HEK293 (cell line): ENCODE results near the gene LMF1.

Source experiments
- CTCF ChIA-PET: fragments of 350-600 bp; formaldehyde crosslinking; extraction: SDS; loops from one replicate; lab custom pipeline; 2021; ENCODE audit warnings: antibody characterized with exemption; lab: Yijun Ruan, JAX
- POLR2A ChIA-PET: fragments of 300-600 bp; formaldehyde crosslinking; extraction: SDS; loops from one replicate; lab custom pipeline; 2020; ENCODE audit warnings: antibody characterized with exemption, inconsistent platforms; lab: Yijun Ruan, JAX
- H3K27ac ChIP-seq: fragments of 200-500 bp; sonication (Bioruptor generic); 2 replicates; pipeline ENCODE4 v1.5.1; 2014; ENCODE audit warnings: low read depth, low read length, control low read depth, inconsistent platforms; ENCODE audit errors: extremely low read depth
- H3K36me3 ChIP-seq, 2 experiments: fragments of 200-500 bp in 1 of 2; sonication (Bioruptor generic) in 1 of 2; 1 replicate in 1 of 2; 2 replicates in 1 of 2; pipeline ENCODE4 v1.5.1; 2014 to 2017; ENCODE audit warnings: inconsistent platforms in 2 of 2, low read length in 2 of 2; ENCODE audit not compliant: control insufficient read depth in 2 of 2, insufficient read depth in 1 of 2
- H3K4me1 ChIP-seq: fragments of 200-500 bp; sonication (Bioruptor generic); 2 replicates; pipeline ENCODE4 v1.5.1; 2014; ENCODE audit warnings: mild to moderate bottlenecking, low read length, inconsistent platforms; ENCODE audit not compliant: control insufficient read depth, insufficient read depth
- H3K4me3 ChIP-seq: 2 replicates; pipeline ENCODE4 v1.5.1; 2011; ENCODE audit warnings: low read depth, mild to moderate bottlenecking, control low read depth, low read length, moderate library complexity
- H3K9me3 ChIP-seq: fragments of 200-500 bp; sonication (Bioruptor generic); 2 replicates; pipeline ENCODE4 v1.5.1; 2014; ENCODE audit warnings: low read depth, low read length, inconsistent platforms; ENCODE audit not compliant: control insufficient read depth, insufficient read depth
- GLI2 ChIP-seq: fragments of 450-650 bp; formaldehyde crosslinking; IDR thresholded peaks from 2 replicates; pipeline ENCODE4; 2017; ENCODE audit warnings: missing biosample characterization, missing genetic modification characterization, low read depth, borderline replicate concordance
- KLF8 ChIP-seq: fragments of 450-650 bp; formaldehyde crosslinking; IDR thresholded peaks from 2 replicates; pipeline ENCODE4 v1.5.1; 2016; ENCODE audit warnings: missing biosample characterization, missing genetic modification characterization
- TCF7L2 ChIP-seq: IDR thresholded peaks from 2 replicates; pipeline ENCODE4 v1.6.1; 2011; ENCODE audit warnings: low read depth, mild to moderate bottlenecking, inconsistent platforms, low read length, moderate library complexity, borderline replicate concordance
- ZBTB7A ChIP-seq: fragments of 450-650 bp; formaldehyde crosslinking; IDR thresholded peaks from 2 replicates; pipeline ENCODE4 v1.5.1; 2016; ENCODE audit warnings: low read depth, missing biosample characterization, missing genetic modification characterization
- ZNF112 ChIP-seq: fragments of 450-650 bp; formaldehyde crosslinking; IDR thresholded peaks from 2 replicates; pipeline ENCODE4 v1.5.0; 2017; ENCODE audit warnings: missing biosample characterization, missing genetic modification characterization
- ZNF157 ChIP-seq: fragments of 450-650 bp; formaldehyde crosslinking; IDR thresholded peaks from 2 replicates; pipeline ENCODE4 v1.5.1; 2016; ENCODE audit warnings: missing biosample characterization, missing genetic modification characterization
- ZNF19 ChIP-seq: fragments of 450-650 bp; formaldehyde crosslinking; IDR thresholded peaks from 2 replicates; pipeline ENCODE4; 2016; ENCODE audit warnings: missing biosample characterization, missing genetic modification characterization, low read depth
- ZNF223 ChIP-seq: fragments of 450-650 bp; formaldehyde crosslinking; IDR thresholded peaks from 2 replicates; pipeline ENCODE4 v1.5.1; 2016; ENCODE audit warnings: missing biosample characterization, missing genetic modification characterization
- ZNF366 ChIP-seq: fragments of 450-650 bp; formaldehyde crosslinking; conservative IDR thresholded peaks from 2 replicates; pipeline ENCODE4 v1.5.1; 2016; ENCODE audit warnings: missing biosample characterization, missing genetic modification characterization
- ZNF48 ChIP-seq: fragments of 450-650 bp; formaldehyde crosslinking; IDR thresholded peaks from 2 replicates; pipeline ENCODE4 v1.5.1; 2016; ENCODE audit warnings: missing biosample characterization, missing genetic modification characterization
- ZNF571 ChIP-seq: fragments of 450-650 bp; formaldehyde crosslinking; IDR thresholded peaks from 2 replicates; pipeline ENCODE4 v1.5.0; 2017; ENCODE audit warnings: missing biosample characterization, missing genetic modification characterization
- ZNF629 ChIP-seq: fragments of 450-650 bp; formaldehyde crosslinking; IDR thresholded peaks from 2 replicates; pipeline ENCODE4 v1.5.1; 2017; ENCODE audit warnings: missing biosample characterization, missing genetic modification characterization
- ZNF677 ChIP-seq: fragments of 450-650 bp; IDR thresholded peaks from 2 replicates; pipeline ENCODE4 v1.5.0; 2018; ENCODE audit warnings: missing biosample characterization, mild to moderate bottlenecking, missing genetic modification characterization, moderate library complexity
- ZNF747 ChIP-seq: fragments of 450-650 bp; formaldehyde crosslinking; IDR thresholded peaks from 2 replicates; pipeline ENCODE4 v1.5.1; 2016; ENCODE audit warnings: missing biosample characterization, missing genetic modification characterization
- ZSCAN23 ChIP-seq: fragments of 450-650 bp; formaldehyde crosslinking; IDR thresholded peaks from 2 replicates; pipeline ENCODE4 v1.5.1; 2016; ENCODE audit warnings: missing biosample characterization, missing genetic modification characterization
- TF ChIP-seq, protein P1 (sequence below): fragments of 450-650 bp; formaldehyde crosslinking; conservative IDR thresholded peaks from 2 replicates; pipeline ENCODE4 v1.5.1; 2016; ENCODE audit warnings: low read depth, missing biosample characterization, missing genetic modification characterization
- TF ChIP-seq, protein P2 (sequence below): fragments of 450-650 bp; formaldehyde crosslinking; IDR thresholded peaks from 2 replicates; pipeline ENCODE4 v1.5.1; 2016; ENCODE audit warnings: missing biosample characterization, missing genetic modification characterization

Gene LMF1

DNA sequence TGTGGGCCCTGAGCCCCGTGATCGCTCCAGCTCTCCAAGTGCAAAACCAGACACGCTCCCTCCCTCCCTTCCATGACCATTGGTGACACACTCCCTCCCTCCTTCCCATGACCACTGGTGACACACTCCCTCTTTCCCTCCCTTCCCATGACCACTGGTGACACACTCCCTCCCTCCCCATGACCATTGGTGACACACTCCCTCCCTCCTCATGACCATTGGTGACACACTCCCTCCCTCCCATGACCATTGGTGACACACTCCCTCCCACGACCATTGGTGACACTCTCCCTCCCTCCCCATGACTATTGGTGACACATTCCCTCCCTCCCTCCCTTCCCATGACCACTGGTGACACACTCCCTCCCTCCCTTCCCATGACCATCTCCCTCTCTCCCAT, 56.3 kb downstream of the LMF1 start:
- H3K4me1 ChIP-seq: no peaks in the 10 kb centered on the region
- H3K4me3 ChIP-seq: no peak overlapping the region
- ChIA-PET POLR2A (no interaction called here), CTCF (no interaction called here)
- H3K36me3 ChIP-seq: peaks cover 0 to under 1% of the 10 kb centered on the region in 2 experiments; a peak in 1 of 3 replicates
- no peaks in the 10 kb centered on the region for H3K9me3 ChIP-seq
- H3K27ac ChIP-seq: no peak overlapping the region
- no peak for TF ChIP-seq ZNF629
- TF ChIP-seq ZNF366 (tag by site-specific recombination): 0 out of 2 replicates have a peak, but pooled peaks have one; percentile 37
- TF ChIP-seq ZNF157 (tag by site-specific recombination): no peak
- no peak for TF ChIP-seq ZNF112 (tag by site-specific recombination)

DNA sequence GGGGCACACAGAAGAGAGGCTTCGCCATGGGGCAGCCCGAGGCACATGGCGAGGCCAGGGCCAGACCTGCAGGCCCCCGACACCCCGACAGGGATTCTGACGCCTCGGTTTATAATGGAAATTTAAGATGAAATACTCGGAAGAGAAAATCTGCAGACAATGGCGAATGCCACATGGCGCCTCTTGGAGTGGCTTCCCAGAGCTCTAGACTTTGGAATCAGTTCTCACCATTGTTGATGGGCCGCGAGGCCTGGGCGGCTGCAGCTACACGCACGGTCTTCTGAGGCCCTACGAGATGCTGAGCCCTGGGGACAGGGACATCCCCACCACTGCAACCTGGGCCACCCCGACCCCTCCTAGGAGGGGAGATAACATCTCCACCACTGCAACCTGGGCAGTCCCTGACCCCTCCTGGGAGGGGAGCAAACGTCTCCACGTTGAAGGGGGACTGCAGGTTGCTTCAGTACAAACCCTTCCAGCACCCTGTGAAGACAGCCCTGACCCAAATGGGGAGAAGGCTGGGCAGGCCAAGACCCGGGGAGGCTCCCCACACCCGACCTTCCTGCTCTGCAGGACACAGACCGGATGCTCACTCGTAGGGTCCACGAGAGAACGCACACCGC, 56.9 kb downstream of the LMF1 start:
- TF ChIP-seq ZNF677 (tag by site-specific recombination) (no peak), ZBTB7A (tag by site-specific recombination) (no peak), ZSCAN23 (tag by site-specific recombination) (no peak), KLF8 (tag by site-specific recombination) (no peak), ZNF223 (tag by site-specific recombination) (no peak), TCF7L2 (no peak), ZNF48 (tag by site-specific recombination) (no peak), ZNF571 (tag by site-specific recombination) (no peak), ZNF19 (tag by site-specific recombination) (no peak), ZNF747 (tag by site-specific recombination) (no peak), GLI2 (no peak)
- TF ChIP-seq, protein P1, sequence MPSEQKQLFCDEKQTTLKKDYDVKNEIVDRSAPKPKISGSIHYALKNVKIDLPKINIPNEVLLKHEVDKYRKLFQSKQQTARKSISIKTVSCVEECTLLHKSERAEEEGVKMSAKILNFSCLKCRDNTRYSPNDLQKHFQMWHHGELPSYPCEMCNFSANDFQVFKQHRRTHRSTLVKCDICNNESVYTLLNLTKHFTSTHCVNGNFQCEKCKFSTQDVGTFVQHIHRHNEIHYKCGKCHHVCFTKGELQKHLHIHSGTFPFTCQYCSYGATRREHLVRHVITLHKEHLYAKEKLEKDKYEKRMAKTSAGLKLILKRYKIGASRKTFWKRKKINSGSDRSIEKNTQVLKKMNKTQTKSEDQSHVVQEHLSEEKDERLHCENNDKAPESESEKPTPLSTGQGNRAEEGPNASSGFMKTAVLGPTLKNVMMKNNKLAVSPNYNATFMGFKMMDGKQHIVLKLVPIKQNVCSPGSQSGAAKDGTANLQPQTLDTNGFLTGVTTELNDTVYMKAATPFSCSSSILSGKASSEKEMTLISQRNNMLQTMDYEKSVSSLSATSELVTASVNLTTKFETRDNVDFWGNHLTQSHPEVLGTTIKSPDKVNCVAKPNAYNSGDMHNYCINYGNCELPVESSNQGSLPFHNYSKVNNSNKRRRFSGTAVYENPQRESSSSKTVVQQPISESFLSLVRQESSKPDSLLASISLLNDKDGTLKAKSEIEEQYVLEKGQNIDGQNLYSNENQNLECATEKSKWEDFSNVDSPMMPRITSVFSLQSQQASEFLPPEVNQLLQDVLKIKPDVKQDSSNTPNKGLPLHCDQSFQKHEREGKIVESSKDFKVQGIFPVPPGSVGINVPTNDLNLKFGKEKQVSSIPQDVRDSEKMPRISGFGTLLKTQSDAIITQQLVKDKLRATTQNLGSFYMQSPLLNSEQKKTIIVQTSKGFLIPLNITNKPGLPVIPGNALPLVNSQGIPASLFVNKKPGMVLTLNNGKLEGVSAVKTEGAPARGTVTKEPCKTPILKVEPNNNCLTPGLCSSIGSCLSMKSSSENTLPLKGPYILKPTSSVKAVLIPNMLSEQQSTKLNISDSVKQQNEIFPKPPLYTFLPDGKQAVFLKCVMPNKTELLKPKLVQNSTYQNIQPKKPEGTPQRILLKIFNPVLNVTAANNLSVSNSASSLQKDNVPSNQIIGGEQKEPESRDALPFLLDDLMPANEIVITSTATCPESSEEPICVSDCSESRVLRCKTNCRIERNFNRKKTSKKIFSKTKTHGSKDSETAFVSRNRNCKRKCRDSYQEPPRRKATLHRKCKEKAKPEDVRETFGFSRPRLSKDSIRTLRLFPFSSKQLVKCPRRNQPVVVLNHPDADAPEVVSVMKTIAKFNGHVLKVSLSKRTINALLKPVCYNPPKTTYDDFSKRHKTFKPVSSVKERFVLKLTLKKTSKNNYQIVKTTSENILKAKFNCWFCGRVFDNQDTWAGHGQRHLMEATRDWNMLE (tag by site-specific recombination): no peak
- TF ChIP-seq, protein P2, sequence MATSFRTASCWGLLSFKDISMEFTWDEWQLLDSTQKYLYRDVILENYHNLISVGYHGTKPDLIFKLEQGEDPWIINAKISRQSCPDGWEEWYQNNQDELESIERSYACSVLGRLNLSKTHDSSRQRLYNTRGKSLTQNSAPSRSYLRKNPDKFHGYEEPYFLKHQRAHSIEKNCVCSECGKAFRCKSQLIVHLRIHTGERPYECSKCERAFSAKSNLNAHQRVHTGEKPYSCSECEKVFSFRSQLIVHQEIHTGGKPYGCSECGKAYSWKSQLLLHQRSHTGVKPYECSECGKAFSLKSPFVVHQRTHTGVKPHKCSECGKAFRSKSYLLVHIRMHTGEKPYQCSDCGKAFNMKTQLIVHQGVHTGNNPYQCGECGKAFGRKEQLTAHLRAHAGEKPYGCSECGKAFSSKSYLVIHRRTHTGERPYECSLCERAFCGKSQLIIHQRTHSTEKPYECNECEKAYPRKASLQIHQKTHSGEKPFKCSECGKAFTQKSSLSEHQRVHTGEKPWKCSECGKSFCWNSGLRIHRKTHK (tag by site-specific recombination): no peak
- no peaks in the 10 kb centered on the region for H3K9me3 ChIP-seq
- H3K36me3 ChIP-seq: peaks cover 0 to 3% of the 10 kb centered on the region in 2 experiments; a peak in 1 of 3 replicates
- ChIA-PET CTCF (no interaction called here), POLR2A (no interaction called here)
- H3K27ac ChIP-seq: no peak overlapping the region
- no peaks in the 10 kb centered on the region for H3K4me1 ChIP-seq
- H3K4me3 ChIP-seq: no peak overlapping the region
